Measurements from ENCODE around the gene GYG2.
A peak's percentile ranks its signal among the peaks of the same experiment; 100 is the strongest.
"Not testable (repeated sequence)": the region's sequence is repeated elsewhere in the genome, so short reads cannot be mapped to it uniquely, and the experiment has no call there.

GYG2 gene

GRCh38 chrX:2804858-2805257 is 23.9 kb upstream of the GYG2 start:
- H3K4me3 ChIP-seq (ENCODE audit: low read length); DNase-seq (ENCODE audit: low read depth, low spot score): not testable (repeated sequence)

GRCh38 chrX:2811271-2811670 is 17.5 kb upstream of the GYG2 start:
- DNase-seq (ENCODE audit: low read depth, low spot score), result no peak
- H3K4me3 ChIP-seq (ENCODE audit: low read length), result no peak overlapping the region

GRCh38 chrX:2812161-2812907 is 16.4 kb upstream of the GYG2 start:
- H3K4me3 ChIP-seq (ENCODE audit: low read length), result peak overlapping the region; percentile 25; the same call in 1 of the 2 replicates
- DNase-seq (ENCODE audit: low read depth, low spot score), result peak; percentile 35

- DNase-seq (ENCODE audit: low read depth, low spot score), result no peak
- no peak overlapping the region for H3K4me3 ChIP-seq (ENCODE audit: low read length)
Measured at GRCh38 chrX:2817036-2817435, 11.7 kb upstream of the GYG2 start.

- DNase-seq (ENCODE audit: low read depth, low spot score), result peak; percentile 50
- H3K4me3 ChIP-seq (ENCODE audit: low read length), result no peak overlapping the region
Measured at GRCh38 chrX:2819345-2820135, 9.2 kb upstream of the GYG2 start.

- no peak overlapping the region for H3K4me3 ChIP-seq (ENCODE audit: low read length)
Measured at GRCh38 chrX:2820136-2820771, 8.5 kb upstream of the GYG2 start.

GRCh38 chrX:2823795-2824386 is 4.8 kb upstream of the GYG2 start:
- no peak for DNase-seq (ENCODE audit: low read depth, low spot score)
- no peak overlapping the region for H3K4me3 ChIP-seq (ENCODE audit: low read length)

More at GRCh38 chrX:2820136-2820771, 8.5 kb upstream of the GYG2 start:
- peak; percentile 56 for DNase-seq (ENCODE audit: low read depth, low spot score)

- no peak for DNase-seq (ENCODE audit: low read depth, low spot score)
- H3K4me3 ChIP-seq (ENCODE audit: low read length), result no peak overlapping the region
Measured at GRCh38 chrX:2824886-2825285, 3.8 kb upstream of the GYG2 start.

- H3K4me3 ChIP-seq (ENCODE audit: low read length), result no peak overlapping the region
- DNase-seq (ENCODE audit: low read depth, low spot score), result no peak
Measured at GRCh38 chrX:2828959-2829411, 255 bp downstream of the GYG2 start.

- DNase-seq (ENCODE audit: low read depth, low spot score), result no peak
- no peak overlapping the region for H3K4me3 ChIP-seq (ENCODE audit: low read length)
Measured at GRCh38 chrX:2829469-2830246, 928 bp downstream of the GYG2 start.

GRCh38 chrX:2831471-2832228 is 2.9 kb downstream of the GYG2 start:
- H3K4me3 ChIP-seq (ENCODE audit: low read length), result no peak overlapping the region
- no peak for DNase-seq (ENCODE audit: low read depth, low spot score)

- no peak for DNase-seq (ENCODE audit: low read depth, low spot score)
- no peak overlapping the region for H3K4me3 ChIP-seq (ENCODE audit: low read length)
Measured at GRCh38 chrX:2837961-2838360, 9.2 kb downstream of the GYG2 start.

GRCh38 chrX:2840961-2841360 is 12.2 kb downstream of the GYG2 start:
- H3K4me3 ChIP-seq (ENCODE audit: low read length), result no peak overlapping the region
- DNase-seq (ENCODE audit: low read depth, low spot score), result no peak

- DNase-seq (ENCODE audit: low read depth, low spot score), result no peak
- no peak overlapping the region for H3K4me3 ChIP-seq (ENCODE audit: low read length)
Measured at GRCh38 chrX:2841537-2841936, 12.8 kb downstream of the GYG2 start.

- no peak overlapping the region for H3K4me3 ChIP-seq (ENCODE audit: low read length)
- no peak for DNase-seq (ENCODE audit: low read depth, low spot score)
Measured at GRCh38 chrX:2846992-2847391, 18.3 kb downstream of the GYG2 start.

- DNase-seq (ENCODE audit: low read depth, low spot score), result no peak
- no peak overlapping the region for H3K4me3 ChIP-seq (ENCODE audit: low read length)
Measured at GRCh38 chrX:2848871-2849301, 20.2 kb downstream of the GYG2 start.

GRCh38 chrX:2854918-2855317 is 26.2 kb downstream of the GYG2 start:
- no peak overlapping the region for H3K4me3 ChIP-seq (ENCODE audit: low read length)
- DNase-seq (ENCODE audit: low read depth, low spot score), result no peak

- no peak for DNase-seq (ENCODE audit: low read depth, low spot score)
- H3K4me3 ChIP-seq (ENCODE audit: low read length), result no peak overlapping the region
Measured at GRCh38 chrX:2855761-2856160, 27.0 kb downstream of the GYG2 start.
